HepG2 (cell line): Measurements from ENCODE around the gene CHML. TPM values are rescaled to one million over a fixed set of nuclear protein-coding genes. Genes with fewer than 3 reads are reported as not detected.

ENCODE experiments used
- CEBPG ChIP-seq: IDR thresholded peaks from 2 replicates; pipeline ENCODE4 v1.6.1; 2016
- CREM ChIP-seq, 2 experiments: sonication (generic) in 1 of 2; formaldehyde crosslinking in 1 of 2; IDR thresholded peaks; 2 replicates each; pipeline versions ENCODE4 v1.4.0 to v1.6.1; 2016 to 2020; ENCODE audit warnings: antibody characterized with exemption in 1 of 2, mild to moderate bottlenecking in 1 of 2, missing genetic modification reagents in 1 of 2
- EP300 ChIP-seq, 3 experiments: sonication (generic) in 1 of 3; formaldehyde crosslinking in 1 of 3; IDR thresholded peaks; 2 replicates each; pipeline versions ENCODE4 v1.5.1 to v1.6.1; 2011 to 2020; ENCODE audit warnings: low read depth in 2 of 3, low read length in 2 of 3, borderline replicate concordance in 1 of 3, improper control_type of control experiment in 1 of 3, mild to moderate bottlenecking in 1 of 3, missing genetic modification reagents in 1 of 3, moderate library complexity in 1 of 3
- FOSL1 ChIP-seq: sonication (generic); formaldehyde crosslinking; IDR thresholded peaks from 2 replicates; pipeline ENCODE4 v1.9.0; 2021; ENCODE audit warnings: missing genetic modification reagents, borderline replicate concordance
- MAZ ChIP-seq, 2 experiments: sonication (generic) in 1 of 2; formaldehyde crosslinking in 1 of 2; IDR thresholded peaks; 2 replicates each; pipeline versions ENCODE4 v1.5.0 to v1.6.1; 2012 to 2020; ENCODE audit warnings: low read depth in 2 of 2, mild to moderate bottlenecking in 2 of 2, borderline replicate concordance in 1 of 2, improper control_type of control experiment in 1 of 2, low read length in 1 of 2, missing genetic modification reagents in 1 of 2, moderate library complexity in 1 of 2
- PAX8 ChIP-seq: sonication (generic); formaldehyde crosslinking; IDR thresholded peaks from 2 replicates; pipeline ENCODE4 v1.8.0; 2022; ENCODE audit warnings: mild to moderate bottlenecking, missing genetic modification reagents, borderline replicate concordance
- RBFOX2 ChIP-seq: fragments of 200-400 bp; formaldehyde crosslinking; IDR thresholded peaks from 2 replicates; pipeline ENCODE4 v1.6.1; 2017; ENCODE audit warnings: low read depth, mild to moderate bottlenecking, low read length
- SALL1 ChIP-seq: sonication (generic); formaldehyde crosslinking; IDR thresholded peaks from 2 replicates; pipeline ENCODE4 v1.8.0; 2022; ENCODE audit warnings: mild to moderate bottlenecking, missing genetic modification reagents
- TBX2 ChIP-seq: sonication (generic); formaldehyde crosslinking; IDR thresholded peaks from 2 replicates; pipeline ENCODE4 v1.5.0; 2020; ENCODE audit warnings: missing genetic modification reagents, mild to moderate bottlenecking, borderline replicate concordance
- ZNF549 ChIP-seq: sonication (generic); formaldehyde crosslinking; IDR thresholded peaks from 2 replicates; pipeline ENCODE4 v1.5.0; 2020; ENCODE audit warnings: missing genetic modification reagents
- ZNF7 ChIP-seq: IDR thresholded peaks from 2 replicates; pipeline ENCODE4 v1.6.1; 2016; ENCODE audit warnings: missing biosample characterization, missing genetic modification reagents
- polyA plus RNA-seq, 8 experiments: library from polyadenylated mRNA; depleted of rRNA in 3 of 8; stranded (reverse) in 7 of 8; unstranded in 1 of 8; fragments of >200 nt; fragmentation: Illumina TruSeq in 4 of 8; extraction: Trizol in 4 of 8; gene quantifications; 2 replicates each; pipeline versions ENCODE4 v1.2.1 to v1.2.3, GENCODE V29; 2011 to 2016; ENCODE audit warnings: low read depth in 4 of 8, missing spikeins in 1 of 8, mixed read lengths in 1 of 8; ENCODE audit not compliant: insufficient read depth in 1 of 8
- total RNA-seq, 5 experiments: library from RNA; depleted of rRNA; stranded (reverse); fragments of >200 nt; fragmentation: Illumina TruSeq; extraction: Trizol; gene quantifications; 2 replicates each; pipeline ENCODE4 v1.2.3, GENCODE V29; 2016; ENCODE audit warnings: low read depth in 1 of 5
- TF ChIP-seq, protein P1 (sequence below): sonication (generic); formaldehyde crosslinking; IDR thresholded peaks from 2 replicates; pipeline ENCODE4 v1.9.0; 2021; ENCODE audit warnings: missing genetic modification reagents, borderline replicate concordance
- TF ChIP-seq, protein P2 (sequence below): sonication (generic); formaldehyde crosslinking; IDR thresholded peaks from 2 replicates; pipeline ENCODE4 v1.5.0; 2020; ENCODE audit warnings: mild to moderate bottlenecking, missing genetic modification reagents
- TF ChIP-seq, protein P3 (sequence below): IDR thresholded peaks from 2 replicates; pipeline ENCODE4 v1.6.1; 2016; ENCODE audit warnings: low read depth
- TF ChIP-seq, protein P4 (sequence below): sonication (generic); formaldehyde crosslinking; IDR thresholded peaks from 2 replicates; pipeline ENCODE4 v1.8.1; 2023; ENCODE audit warnings: missing genetic modification reagents, inconsistent platforms, borderline replicate concordance
- TF ChIP-seq, protein P5 (sequence below), 2 experiments: fragments of 450-650 bp in 1 of 2; sonication (generic) in 1 of 2; formaldehyde crosslinking; IDR thresholded peaks; 2 replicates each; pipeline versions ENCODE4 v1.5.0 to v1.8.0; 2020 to 2022; ENCODE audit warnings: mild to moderate bottlenecking in 1 of 2, missing genetic modification reagents in 1 of 2

The CHML gene
- total and polyA plus RNA-seq, 2 of the 13 experiments (the other 11 are each of a cell fraction or from before 2014, with no cell fraction given) = 5.2 to 16.7 TPM

DNA sequence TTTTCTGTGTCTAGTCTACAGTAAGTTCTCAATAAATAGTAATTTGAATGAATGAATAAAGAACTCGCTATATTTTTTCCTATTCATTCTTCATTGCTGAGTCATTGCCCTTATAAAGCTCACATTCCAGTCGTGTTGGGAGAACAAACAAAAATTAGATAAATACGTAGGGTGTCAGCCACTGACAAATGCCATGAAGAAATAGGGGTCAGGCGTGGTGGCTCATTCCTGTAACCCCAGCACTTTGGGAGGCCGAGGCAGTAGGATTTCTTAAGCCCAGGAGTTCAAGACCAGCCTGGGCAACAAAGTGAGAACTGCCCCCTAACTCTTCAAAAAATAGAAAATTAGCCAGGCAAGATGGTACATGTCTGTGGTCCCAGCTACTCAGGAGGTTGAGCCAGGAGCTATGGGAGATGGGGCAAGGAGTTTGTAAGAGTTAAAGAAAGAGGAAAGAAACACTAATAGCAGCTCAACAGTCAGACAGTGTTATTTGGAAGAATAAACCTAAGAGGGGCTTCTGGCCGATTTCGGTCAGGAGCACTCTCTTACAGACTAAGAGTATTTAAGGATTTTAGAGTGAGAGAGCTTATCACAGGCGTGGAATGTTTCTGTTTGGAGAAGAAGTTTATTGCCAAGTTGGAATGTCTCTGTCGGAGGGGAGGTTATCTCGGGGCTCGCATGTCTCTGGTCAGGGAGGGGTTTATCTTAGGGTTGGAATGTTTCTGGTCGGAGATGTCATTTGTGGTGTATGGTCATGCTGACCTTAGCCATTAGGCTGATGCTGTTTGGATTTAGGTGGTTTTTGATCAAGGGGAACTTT, 1.8 kb upstream of the CHML start (continued):
- TF ChIP-seq PAX8 (CRISPR knock-in tag) (no peak), RBFOX2 (no peak), TBX2 (CRISPR knock-in tag) (peak; percentile 51; the same call in 1 of the 2 replicates), ZNF549 (CRISPR knock-in tag) (no peak), ZNF7 (peak; percentile 19; the same call in 1 of the 2 replicates), CREM (IDR thresholded peaks at IDR 0.05) (0 out of 2 replicates have a peak, but pooled peaks have one; percentile 8), CREM (CRISPR knock-in tag; IDR thresholded peaks at IDR 0.05) (no peak), FOSL1 (peak; percentile 73), MAZ (IDR thresholded peaks at IDR 0.05; ENCODE audit: borderline replicate concordance, low read depth, low read length) (no peak), MAZ (CRISPR knock-in tag; IDR thresholded peaks at IDR 0.05; ENCODE audit: low read depth) (0 out of 2 replicates have a peak, but pooled peaks have one; percentile 38), SALL1 (0 out of 2 replicates have a peak, but pooled peaks have one; percentile 9), EP300 (IDR thresholded peaks at IDR 0.05; ENCODE audit: low read depth in 2 of 2, low read length in 2 of 2) (peak in 1 of 2 experiments; percentile 25; a peak in 1 of 4 replicates), EP300 (CRISPR knock-in tag; IDR thresholded peaks at IDR 0.05; ENCODE audit: borderline replicate concordance) (no peak; the same call in 1 of the 2 replicates), CEBPG (CRISPR knock-in tag) (peak; percentile 57)
- TF ChIP-seq, protein P1, sequence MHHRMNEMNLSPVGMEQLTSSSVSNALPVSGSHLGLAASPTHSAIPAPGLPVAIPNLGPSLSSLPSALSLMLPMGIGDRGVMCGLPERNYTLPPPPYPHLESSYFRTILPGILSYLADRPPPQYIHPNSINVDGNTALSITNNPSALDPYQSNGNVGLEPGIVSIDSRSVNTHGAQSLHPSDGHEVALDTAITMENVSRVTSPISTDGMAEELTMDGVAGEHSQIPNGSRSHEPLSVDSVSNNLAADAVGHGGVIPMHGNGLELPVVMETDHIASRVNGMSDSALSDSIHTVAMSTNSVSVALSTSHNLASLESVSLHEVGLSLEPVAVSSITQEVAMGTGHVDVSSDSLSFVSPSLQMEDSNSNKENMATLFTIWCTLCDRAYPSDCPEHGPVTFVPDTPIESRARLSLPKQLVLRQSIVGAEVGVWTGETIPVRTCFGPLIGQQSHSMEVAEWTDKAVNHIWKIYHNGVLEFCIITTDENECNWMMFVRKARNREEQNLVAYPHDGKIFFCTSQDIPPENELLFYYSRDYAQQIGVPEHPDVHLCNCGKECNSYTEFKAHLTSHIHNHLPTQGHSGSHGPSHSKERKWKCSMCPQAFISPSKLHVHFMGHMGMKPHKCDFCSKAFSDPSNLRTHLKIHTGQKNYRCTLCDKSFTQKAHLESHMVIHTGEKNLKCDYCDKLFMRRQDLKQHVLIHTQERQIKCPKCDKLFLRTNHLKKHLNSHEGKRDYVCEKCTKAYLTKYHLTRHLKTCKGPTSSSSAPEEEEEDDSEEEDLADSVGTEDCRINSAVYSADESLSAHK (CRISPR knock-in tag) = no peak
- TF ChIP-seq, protein P2, sequence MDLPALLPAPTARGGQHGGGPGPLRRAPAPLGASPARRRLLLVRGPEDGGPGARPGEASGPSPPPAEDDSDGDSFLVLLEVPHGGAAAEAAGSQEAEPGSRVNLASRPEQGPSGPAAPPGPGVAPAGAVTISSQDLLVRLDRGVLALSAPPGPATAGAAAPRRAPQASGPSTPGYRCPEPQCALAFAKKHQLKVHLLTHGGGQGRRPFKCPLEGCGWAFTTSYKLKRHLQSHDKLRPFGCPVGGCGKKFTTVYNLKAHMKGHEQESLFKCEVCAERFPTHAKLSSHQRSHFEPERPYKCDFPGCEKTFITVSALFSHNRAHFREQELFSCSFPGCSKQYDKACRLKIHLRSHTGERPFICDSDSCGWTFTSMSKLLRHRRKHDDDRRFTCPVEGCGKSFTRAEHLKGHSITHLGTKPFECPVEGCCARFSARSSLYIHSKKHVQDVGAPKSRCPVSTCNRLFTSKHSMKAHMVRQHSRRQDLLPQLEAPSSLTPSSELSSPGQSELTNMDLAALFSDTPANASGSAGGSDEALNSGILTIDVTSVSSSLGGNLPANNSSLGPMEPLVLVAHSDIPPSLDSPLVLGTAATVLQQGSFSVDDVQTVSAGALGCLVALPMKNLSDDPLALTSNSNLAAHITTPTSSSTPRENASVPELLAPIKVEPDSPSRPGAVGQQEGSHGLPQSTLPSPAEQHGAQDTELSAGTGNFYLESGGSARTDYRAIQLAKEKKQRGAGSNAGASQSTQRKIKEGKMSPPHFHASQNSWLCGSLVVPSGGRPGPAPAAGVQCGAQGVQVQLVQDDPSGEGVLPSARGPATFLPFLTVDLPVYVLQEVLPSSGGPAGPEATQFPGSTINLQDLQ (CRISPR knock-in tag) = no peak
- TF ChIP-seq, protein P3, sequence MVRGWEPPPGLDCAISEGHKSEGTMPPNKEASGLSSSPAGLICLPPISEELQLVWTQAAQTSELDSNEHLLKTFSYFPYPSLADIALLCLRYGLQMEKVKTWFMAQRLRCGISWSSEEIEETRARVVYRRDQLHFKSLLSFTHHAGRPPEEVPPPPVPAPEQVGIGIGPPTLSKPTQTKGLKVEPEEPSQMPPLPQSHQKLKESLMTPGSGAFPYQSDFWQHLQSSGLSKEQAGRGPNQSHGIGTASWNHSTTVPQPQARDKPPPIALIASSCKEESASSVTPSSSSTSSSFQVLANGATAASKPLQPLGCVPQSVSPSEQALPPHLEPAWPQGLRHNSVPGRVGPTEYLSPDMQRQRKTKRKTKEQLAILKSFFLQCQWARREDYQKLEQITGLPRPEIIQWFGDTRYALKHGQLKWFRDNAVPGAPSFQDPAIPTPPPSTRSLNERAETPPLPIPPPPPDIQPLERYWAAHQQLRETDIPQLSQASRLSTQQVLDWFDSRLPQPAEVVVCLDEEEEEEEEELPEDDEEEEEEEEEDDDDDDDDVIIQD = peak; percentile 32; the same call in 1 of the 2 replicates
- TF ChIP-seq, protein P4, sequence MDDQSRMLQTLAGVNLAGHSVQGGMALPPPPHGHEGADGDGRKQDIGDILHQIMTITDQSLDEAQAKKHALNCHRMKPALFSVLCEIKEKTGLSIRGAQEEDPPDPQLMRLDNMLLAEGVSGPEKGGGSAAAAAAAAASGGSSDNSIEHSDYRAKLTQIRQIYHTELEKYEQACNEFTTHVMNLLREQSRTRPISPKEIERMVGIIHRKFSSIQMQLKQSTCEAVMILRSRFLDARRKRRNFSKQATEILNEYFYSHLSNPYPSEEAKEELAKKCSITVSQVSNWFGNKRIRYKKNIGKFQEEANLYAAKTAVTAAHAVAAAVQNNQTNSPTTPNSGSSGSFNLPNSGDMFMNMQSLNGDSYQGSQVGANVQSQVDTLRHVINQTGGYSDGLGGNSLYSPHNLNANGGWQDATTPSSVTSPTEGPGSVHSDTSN (CRISPR knock-in tag) = no peak
- TF ChIP-seq, protein P5, sequence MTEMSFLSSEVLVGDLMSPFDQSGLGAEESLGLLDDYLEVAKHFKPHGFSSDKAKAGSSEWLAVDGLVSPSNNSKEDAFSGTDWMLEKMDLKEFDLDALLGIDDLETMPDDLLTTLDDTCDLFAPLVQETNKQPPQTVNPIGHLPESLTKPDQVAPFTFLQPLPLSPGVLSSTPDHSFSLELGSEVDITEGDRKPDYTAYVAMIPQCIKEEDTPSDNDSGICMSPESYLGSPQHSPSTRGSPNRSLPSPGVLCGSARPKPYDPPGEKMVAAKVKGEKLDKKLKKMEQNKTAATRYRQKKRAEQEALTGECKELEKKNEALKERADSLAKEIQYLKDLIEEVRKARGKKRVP (CRISPR knock-in tag; IDR thresholded peaks at IDR 0.05) = peak in 1 of 2 experiments; percentile 52; a peak in 2 of 4 replicates
